ENCODE results near the gene DMBX1. TPM values are rescaled to one million over a fixed set of nuclear protein-coding genes. Genes with fewer than 3 reads are reported as not detected.
A peak's percentile ranks its signal among the peaks of the same experiment; 100 is the strongest.

Gene DMBX1
- total RNA-seq, 2 donors from 2014 or later, result 5.7 to 16.6 TPM

DNA sequence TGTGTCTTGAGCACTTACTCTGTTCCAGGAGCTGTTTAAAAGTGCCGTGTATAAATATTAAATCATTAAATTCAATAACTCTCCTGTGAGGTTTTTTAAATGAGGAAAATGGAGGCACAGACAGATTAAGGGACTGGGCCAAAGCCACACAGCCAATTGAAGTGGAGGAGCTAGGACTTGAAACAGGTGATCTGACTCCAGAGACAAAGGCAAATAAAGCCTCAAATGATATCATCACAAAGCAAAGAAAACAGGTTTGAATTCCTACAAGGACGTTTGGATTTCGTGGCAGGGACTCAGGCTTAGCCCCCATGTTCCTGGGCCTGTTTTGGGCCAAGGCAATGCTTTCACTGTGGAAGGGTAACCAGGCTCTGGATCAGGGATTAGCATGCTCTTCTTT is 45.2 kb upstream of the DMBX1 start:
- H3K27me3 ChIP-seq (ENCODE audit: control insufficient read depth, insufficient read depth, low read length, poor library complexity, severe bottlenecking), result peaks cover 79% of the 10 kb centered on the region
- H3K4me1 ChIP-seq (ENCODE audit: control insufficient read depth, insufficient read depth, low read length), result peaks cover 6% of the 10 kb centered on the region
- H3K36me3 ChIP-seq (ENCODE audit: control insufficient read depth, insufficient read depth, low read length), result no peaks in the 10 kb centered on the region
- no peak overlapping the region for H3K4me3 ChIP-seq (ENCODE audit: low read length)
- no peaks in the 10 kb centered on the region for H3K9me3 ChIP-seq (ENCODE audit: control insufficient read depth, low read length)
- Mint-ChIP-seq H3K4me3 (no peak overlapping the region), H3K27me3 (ENCODE audit: insufficient read depth) (peaks cover 86% of the 10 kb centered on the region), H3K27ac (no peak overlapping the region), H3K4me1 (peaks cover 32% of the 10 kb centered on the region), H3K9me3 (no peaks in the 10 kb centered on the region), H3K36me3 (ENCODE audit: low read depth) (no peaks in the 10 kb centered on the region)
- H3K27ac ChIP-seq (ENCODE audit: low read depth, low read length), result no peak overlapping the region
- H3K9ac ChIP-seq (ENCODE audit: extremely low read depth, low read length, poor library complexity, severe bottlenecking), result no peak overlapping the region
- no peak for DNase-seq
- no peak for TF ChIP-seq CTCF (conservative IDR thresholded peaks at IDR 0.05)
- WGBS, 2 experiments (ENCODE audit: insufficient coverage in 1 of 2, insufficient read length in 1 of 2), result 81 to 87% methylated on average over 2 of the region's 3 CpGs

DNA sequence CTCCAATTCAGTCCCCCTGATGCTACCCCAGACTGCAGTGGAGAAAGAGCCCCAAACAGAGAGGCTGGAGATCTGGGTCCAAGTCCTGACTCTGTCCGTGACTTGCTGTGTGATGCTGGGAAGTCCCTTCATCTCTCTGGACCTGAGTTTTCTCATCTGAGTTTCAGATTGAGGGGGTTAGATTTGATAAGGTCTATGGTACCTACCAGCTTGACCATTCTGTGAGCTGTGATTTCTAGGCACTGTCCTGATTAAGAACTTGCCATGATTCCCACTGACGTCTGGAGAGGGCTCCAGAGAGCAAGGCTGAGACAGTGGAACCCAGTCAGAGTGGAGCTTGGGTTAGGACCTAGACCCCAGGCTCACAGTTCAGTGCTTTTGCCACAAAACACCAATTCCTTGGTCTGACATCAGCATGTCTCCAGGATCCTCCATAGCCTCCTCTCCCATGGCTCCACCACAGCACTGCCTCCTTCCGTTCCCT is 43.8 kb upstream of the DMBX1 start:
- H3K9me3 Mint-ChIP-seq, result no peaks in the 10 kb centered on the region
- H3K27ac Mint-ChIP-seq, result no peak overlapping the region
- Histone ChIP-seq H3K36me3 (ENCODE audit: control insufficient read depth, insufficient read depth, low read length) (no peaks in the 10 kb centered on the region), H3K4me3 (ENCODE audit: low read length) (no peak overlapping the region), H3K4me1 (ENCODE audit: control insufficient read depth, insufficient read depth, low read length) (peaks cover 10% of the 10 kb centered on the region), H3K9ac (ENCODE audit: extremely low read depth, low read length, poor library complexity, severe bottlenecking) (no peak overlapping the region), H3K27ac (ENCODE audit: low read depth, low read length) (no peak overlapping the region), H3K27me3 (ENCODE audit: control insufficient read depth, insufficient read depth, low read length, poor library complexity, severe bottlenecking) (peaks cover 81% of the 10 kb centered on the region), H3K9me3 (ENCODE audit: control insufficient read depth, low read length) (no peaks in the 10 kb centered on the region)
- peak; percentile 62 for TF ChIP-seq CTCF (conservative IDR thresholded peaks at IDR 0.05)
- no peak for DNase-seq
- H3K4me3 Mint-ChIP-seq, result no peak overlapping the region
- peaks cover 86% of the 10 kb centered on the region for H3K27me3 Mint-ChIP-seq (ENCODE audit: insufficient read depth)
- peaks cover 34% of the 10 kb centered on the region for H3K4me1 Mint-ChIP-seq
- WGBS, 2 experiments (ENCODE audit: insufficient coverage in 1 of 2, insufficient read length in 1 of 2), result 57 to 67% methylated on average over 2 to 3 of the region's 3 CpGs
- H3K36me3 Mint-ChIP-seq (ENCODE audit: low read depth), result no peaks in the 10 kb centered on the region

DNA sequence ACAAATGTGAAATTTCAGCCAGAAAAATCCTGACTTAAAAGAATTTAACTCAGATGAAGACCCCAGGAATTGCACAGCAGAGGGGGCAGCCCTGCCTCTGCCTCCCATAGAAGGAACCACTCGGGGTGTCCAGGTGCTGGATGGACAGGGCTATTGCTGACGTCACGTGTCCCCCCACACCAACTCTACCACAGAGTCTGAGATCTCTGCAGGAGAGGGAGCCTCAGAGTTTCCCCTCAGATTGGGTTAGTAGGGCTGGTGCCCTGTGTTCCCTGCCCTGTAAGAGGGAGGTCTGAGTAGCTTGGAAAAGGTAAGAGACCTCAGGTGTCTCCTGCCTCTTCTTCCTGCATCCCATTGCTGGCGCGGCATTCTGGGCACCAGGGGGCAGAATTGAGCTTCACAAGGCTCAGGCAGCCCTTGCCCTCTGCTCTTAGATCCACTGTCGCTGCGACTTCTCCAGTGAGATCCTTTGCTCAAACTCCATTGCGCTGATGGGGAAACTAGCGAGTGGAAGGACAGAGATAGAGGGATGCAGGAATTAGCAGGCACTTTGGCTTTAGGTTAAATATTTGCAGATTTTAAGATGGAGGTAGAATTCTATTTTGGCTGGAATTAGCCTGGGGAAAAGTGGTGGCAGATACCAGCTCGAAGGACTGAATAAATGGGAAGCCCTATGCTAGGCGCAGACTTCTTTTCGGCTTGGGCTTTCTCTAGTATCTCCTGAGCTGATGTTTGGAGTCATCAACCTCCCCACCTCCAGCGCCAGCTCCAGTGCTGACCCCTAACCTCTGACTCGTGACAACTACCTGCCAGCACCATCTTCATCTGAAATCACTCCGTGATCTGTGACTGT is 42.8 kb upstream of the DMBX1 start:
- no peak overlapping the region for H3K27ac ChIP-seq (ENCODE audit: low read depth, low read length)
- no peaks in the 10 kb centered on the region for H3K36me3 Mint-ChIP-seq (ENCODE audit: low read depth)
- H3K36me3 ChIP-seq (ENCODE audit: control insufficient read depth, insufficient read depth, low read length), result no peaks in the 10 kb centered on the region
- 19 to 32% methylated on average over 8 to 15 of the region's 15 CpGs for WGBS, 2 experiments (ENCODE audit: insufficient coverage in 1 of 2, insufficient read length in 1 of 2)
- H3K27ac Mint-ChIP-seq, result no peak overlapping the region
- peaks cover 89% of the 10 kb centered on the region for H3K27me3 ChIP-seq (ENCODE audit: control insufficient read depth, insufficient read depth, low read length, poor library complexity, severe bottlenecking)
- peak overlapping the region; percentile 59 for H3K4me3 Mint-ChIP-seq
- H3K27me3 Mint-ChIP-seq (ENCODE audit: insufficient read depth), result peaks cover 95% of the 10 kb centered on the region
- peak; percentile 99 for DNase-seq
- TF ChIP-seq CTCF (conservative IDR thresholded peaks at IDR 0.05), result peak; percentile 98
- no peak overlapping the region for H3K9ac ChIP-seq (ENCODE audit: extremely low read depth, low read length, poor library complexity, severe bottlenecking)
- no peaks in the 10 kb centered on the region for H3K9me3 Mint-ChIP-seq
- no peak overlapping the region for H3K4me3 ChIP-seq (ENCODE audit: low read length)
- peaks cover 10% of the 10 kb centered on the region for H3K4me1 ChIP-seq (ENCODE audit: control insufficient read depth, insufficient read depth, low read length)
- no peaks in the 10 kb centered on the region for H3K9me3 ChIP-seq (ENCODE audit: control insufficient read depth, low read length)
- H3K4me1 Mint-ChIP-seq, result peaks cover 34% of the 10 kb centered on the region

Measured in endodermal cell (in vitro differentiated cells).